ENCODE measurements around the gene SDSL. TPM values are rescaled to one million over a fixed set of nuclear protein-coding genes. Genes with fewer than 3 reads are reported as not detected.

The SDSL gene
- total and polyA plus RNA-seq, 2 of the 13 experiments (the other 11 are each of a cell fraction or from before 2014, with no cell fraction given): 1.2 to 1.7 TPM

- TF ChIP-seq HIC2 (CRISPR knock-in tag; IDR thresholded peaks at IDR 0.05; ENCODE audit: low read depth) (no peak), ZNF564 (CRISPR knock-in tag; IDR thresholded peaks at IDR 0.05) (no peak), ZBTB4 (CRISPR knock-in tag; IDR thresholded peaks at IDR 0.05; ENCODE audit: borderline replicate concordance) (0 out of 2 replicates have a peak, but pooled peaks have one; percentile 45), IRF2 (CRISPR knock-in tag; IDR thresholded peaks at IDR 0.05) (no peak), EED (CRISPR knock-in tag; IDR thresholded peaks at IDR 0.05) (0 out of 2 replicates have a peak, but pooled peaks have one; percentile 20), ZNF768 (CRISPR knock-in tag; IDR thresholded peaks at IDR 0.05) (peak; percentile 25; the same call in 1 of the 2 replicates), SRF (IDR thresholded peaks at IDR 0.05; ENCODE audit: low read depth, low read length) (no peak), SRY (CRISPR knock-in tag; IDR thresholded peaks at IDR 0.05) (no peak), FOXC1 (CRISPR knock-in tag; IDR thresholded peaks at IDR 0.05; ENCODE audit: borderline replicate concordance) (0 out of 2 replicates have a peak, but pooled peaks have one; percentile 34), ZSCAN30 (CRISPR knock-in tag; IDR thresholded peaks at IDR 0.05) (no peak), RAD21 (CRISPR knock-in tag; IDR thresholded peaks at IDR 0.05) (peak; percentile 58)
Measured at GRCh38 chr12:113439606-113440030, 17.4 kb downstream of the SDSL start (continued).
